IMR-90 (cell line): ENCODE measurements around the gene ERVMER34-1. TPM values are rescaled to one million over a fixed set of nuclear protein-coding genes. Genes with fewer than 3 reads are reported as not detected.

ENCODE experiments used
- ATAC-seq: fragments of 200-7000 bp; cut with Tn5 transposase; 2 replicates; pipeline ENCODE4 v1.9.1; 2020; ENCODE audit warnings: low read depth, mild to moderate bottlenecking, moderate library complexity
- BruUV-seq: library from RNA; stranded (reverse); fragments of 400-500 nt; replicated peaks from 2 replicates; lab custom pipeline; 2021; lab: Mats Ljungman, UMichigan
- CTCF ChIA-PET: fragments of 300-600 bp; formaldehyde crosslinking; extraction: SDS; loops from one replicate; lab custom pipeline; 2021; ENCODE audit warnings: antibody characterized with exemption; lab: Yijun Ruan, JAX
- POLR2A ChIA-PET: fragments of 300-600 bp; sonication (Branson Sonifier 250); formaldehyde crosslinking; loops from one replicate; lab custom pipeline; 2022; ENCODE audit warnings: antibody characterized with exemption; ENCODE audit not compliant: unreplicated experiment; lab: Charles Lee
- DNase-seq: peaks from one replicate; pipeline ENCODE4 v3.0.0; 2013
- H2AFZ ChIP-seq: replicated peaks from 2 replicates; pipeline ENCODE3; 2013; ENCODE audit warnings: low read length, mild to moderate bottlenecking; ENCODE audit not compliant: poor library complexity
- H2AK5ac ChIP-seq: 2 replicates; pipeline ENCODE4 v1.6.1; 2013; ENCODE audit warnings: low read depth, low read length, inconsistent platforms
- H2AK9ac ChIP-seq: replicated peaks from 2 replicates; pipeline ENCODE3; 2013; ENCODE audit warnings: mild to moderate bottlenecking, low read depth, low read length, moderate library complexity; ENCODE audit not compliant: poor library complexity
- H2BK120ac ChIP-seq: 2 replicates; pipeline ENCODE4 v1.6.1; 2013; ENCODE audit warnings: low read depth, low read length, inconsistent platforms
- H2BK15ac ChIP-seq: 3 replicates; pipeline ENCODE4 v1.6.1; 2013; ENCODE audit warnings: low read depth, low read length, inconsistent platforms
- H2BK20ac ChIP-seq: 2 replicates; pipeline ENCODE4 v1.6.1; 2013; ENCODE audit warnings: low read depth, mild to moderate bottlenecking, inconsistent platforms, low read length, moderate library complexity
- H2BK5ac ChIP-seq: 2 replicates; pipeline ENCODE4 v1.6.1; 2013; ENCODE audit warnings: mild to moderate bottlenecking, low read depth, low read length, inconsistent platforms; ENCODE audit not compliant: poor library complexity, severe bottlenecking
- H3K14ac ChIP-seq: replicated peaks from 2 replicates; pipeline ENCODE4 v1.6.1; 2013; ENCODE audit warnings: low read depth, low read length, inconsistent platforms
- H3K18ac ChIP-seq: 2 replicates; pipeline ENCODE4 v1.6.1; 2013; ENCODE audit warnings: low read depth, low read length, control low read depth
- H3K23ac ChIP-seq: 2 replicates; pipeline ENCODE4 v1.6.1; 2013; ENCODE audit warnings: low read depth, low read length, inconsistent platforms
- H3K27ac ChIP-seq: 2 replicates; pipeline ENCODE4 v1.5.1; 2013; ENCODE audit warnings: mild to moderate bottlenecking, control low read depth, low read length; ENCODE audit not compliant: insufficient read depth
- H3K27me3 ChIP-seq: 2 replicates; pipeline ENCODE4 v1.6.1; 2013; ENCODE audit warnings: low read length; ENCODE audit not compliant: control insufficient read depth, insufficient read depth
- H3K36me3 ChIP-seq: 2 replicates; pipeline ENCODE4 v1.6.1; 2013; ENCODE audit warnings: low read length, mixed read lengths; ENCODE audit not compliant: control insufficient read depth, insufficient read depth
- H3K4ac ChIP-seq: 2 replicates; pipeline ENCODE4 v1.6.1; 2013; ENCODE audit warnings: low read depth, low read length, inconsistent platforms
- H3K4me1 ChIP-seq: 2 replicates; pipeline ENCODE4 v1.6.1; 2013; ENCODE audit warnings: low read length, mixed read lengths; ENCODE audit not compliant: control insufficient read depth, insufficient read depth
- H3K4me2 ChIP-seq: 2 replicates; pipeline ENCODE4 v1.6.1; 2013; ENCODE audit warnings: low read depth, mild to moderate bottlenecking, control low read depth, low read length, moderate library complexity
- H3K4me3 ChIP-seq: 2 replicates; pipeline ENCODE4 v1.5.1; 2013; ENCODE audit warnings: low read depth, mild to moderate bottlenecking, control low read depth, low read length, moderate library complexity; ENCODE audit not compliant: insufficient read depth
- H3K56ac ChIP-seq: 2 replicates; pipeline ENCODE4 v1.6.1; 2013; ENCODE audit warnings: low read length, inconsistent platforms; ENCODE audit not compliant: insufficient read depth; ENCODE audit errors: extremely low read depth
- H3K79me1 ChIP-seq, 2 experiments: 2 replicates each; pipeline ENCODE4 v1.6.1; 2013; ENCODE audit warnings: low read length in 2 of 2, inconsistent platforms in 1 of 2, low read depth in 1 of 2
- H3K9ac ChIP-seq: 2 replicates; pipeline ENCODE4 v1.6.1; 2013; ENCODE audit warnings: low read depth, low read length, control low read depth
- H3K9me1 ChIP-seq: 2 replicates; pipeline ENCODE4 v1.6.1; 2013; ENCODE audit warnings: low read length, inconsistent platforms; ENCODE audit not compliant: insufficient read depth
- H3K9me3 ChIP-seq: 2 replicates; pipeline ENCODE4 v1.6.1; 2013; ENCODE audit warnings: low read length; ENCODE audit not compliant: control insufficient read depth, insufficient read depth
- H4K20me1 ChIP-seq: 2 replicates; pipeline ENCODE4 v1.6.1; 2013; ENCODE audit warnings: low read length, inconsistent platforms; ENCODE audit not compliant: insufficient read depth
- H4K5ac ChIP-seq: 2 replicates; pipeline ENCODE4 v1.6.1; 2013; ENCODE audit warnings: mild to moderate bottlenecking, low read depth, low read length, control low read depth
- H4K8ac ChIP-seq, 2 experiments: 2 replicates each; pipeline ENCODE4 v1.6.1; 2013; ENCODE audit warnings: low read depth in 2 of 2, low read length in 2 of 2, control low read depth in 1 of 2, inconsistent platforms in 1 of 2
- H4K91ac ChIP-seq: 2 replicates; pipeline ENCODE4 v1.6.1; 2013; ENCODE audit warnings: low read depth, low read length, inconsistent platforms; ENCODE audit not compliant: insufficient read depth
- CHD1 ChIP-seq: IDR thresholded peaks from 2 replicates; pipeline ENCODE4 v1.6.1; 2012; ENCODE audit warnings: low read depth, low read length, improper control_type of control experiment
- MXI1 ChIP-seq: IDR thresholded peaks from 2 replicates; pipeline ENCODE4 v1.6.1; 2012; ENCODE audit warnings: low read depth, mild to moderate bottlenecking, low read length, moderate library complexity, borderline replicate concordance
- USF2 ChIP-seq: fragments of 150-350 bp; IDR thresholded peaks from 2 replicates; pipeline ENCODE4 v1.6.1; 2017; ENCODE audit warnings: mild to moderate bottlenecking, antibody characterized with exemption, low read length, low read depth
- WGBS, 2 experiments: methylation state at CpG; one replicate each; pipeline versions ENCODE4 v1.1.5 to v1.1.7; 2013; ENCODE audit warnings: missing lambda C conversion rate in 2 of 2; ENCODE audit not compliant: insufficient read length in 1 of 2; ENCODE audit errors: extremely low coverage in 2 of 2; 5-methylcytosine and 5-hydroxymethylcytosine counted together
- dilution Hi-C: fragments of 300-500 bp; cut with HindIII; formaldehyde crosslinking; loops from one replicate; pipeline ENCODE4 v1.14.3; 2018; ENCODE audit warnings: low sequenced_read_pairs; ENCODE audit not compliant: unreplicated experiment
- in situ Hi-C: fragments of 300-500 bp; cut with MboI; formaldehyde crosslinking; loops from 3 replicates; pipeline ENCODE4 v1.14.3; 2019; ENCODE audit warnings: low sequenced_read_pairs, inconsistent platforms, mixed read lengths
- intact Hi-C: fragments of 100-400 bp; cut with micrococcal nuclease; formaldehyde crosslinking; loops from 2 replicates; pipeline ENCODE4 v1.10.0; 2022
- polyA plus RNA-seq, 3 experiments: library from polyadenylated mRNA; depleted of rRNA; stranded (reverse); fragments of >200 nt; gene quantifications; 2 replicates each; pipeline ENCODE4 v1.2.3, GENCODE V29; 2012; ENCODE audit warnings: low replicate concordance in 1 of 3
- total RNA-seq: library from RNA; depleted of rRNA; stranded (reverse); fragments of >200 nt; gene quantifications from 2 replicates; pipeline ENCODE4 v1.2.3, GENCODE V29; 2012

The ERVMER34-1 gene
- total and polyA plus RNA-seq, 2 of the 4 experiments (the other 2 are of a cell fraction) = not detected

DNA sequence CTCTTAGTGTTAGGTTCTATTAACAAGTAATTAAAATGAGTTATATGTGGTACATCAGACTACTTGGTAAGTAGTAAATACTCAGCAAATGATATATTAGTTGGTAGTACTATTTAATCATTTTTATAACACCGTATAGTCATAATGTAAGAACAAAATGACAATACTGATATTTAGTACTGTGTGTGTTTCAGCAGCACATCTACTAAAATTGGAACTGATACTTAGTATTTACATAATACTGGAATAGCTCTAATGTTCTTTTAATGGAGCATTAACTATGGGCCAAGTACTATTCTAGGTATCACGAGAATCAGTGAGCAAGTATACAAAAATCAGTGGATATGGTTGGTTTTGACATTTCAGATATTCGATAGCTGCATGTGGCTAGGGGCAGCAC is 35.3 kb downstream of the ERVMER34-1 start:
- peaks cover 21% of the 10 kb centered on the region for H3K9me1 ChIP-seq
- no peak overlapping the region for H4K91ac ChIP-seq
- no peak overlapping the region for H3K4ac ChIP-seq
- H2AK5ac ChIP-seq = no peak overlapping the region
- intact Hi-C loops = loop anchor here (10.0 kb wide), 1 partner anchor 341 kb away; no protein-coding TSS in a partner anchor
- H4K8ac ChIP-seq = no peak overlapping the region; a peak in 1 of 4 replicates
- no peaks in the 10 kb centered on the region for H3K27me3 ChIP-seq
- H4K20me1 ChIP-seq = peaks cover 3% of the 10 kb centered on the region; the same call in 1 of the 2 replicates
- H3K9ac ChIP-seq = no peak overlapping the region
- no peaks in the 10 kb centered on the region for H3K4me1 ChIP-seq
- H2AFZ ChIP-seq = no peak overlapping the region
- no peak overlapping the region for H2BK15ac ChIP-seq
- no peak overlapping the region for H3K56ac ChIP-seq
- TF ChIP-seq CHD1 = no peak
- no peak for TF ChIP-seq USF2
- TF ChIP-seq MXI1 = no peak
- no peak overlapping the region for H3K14ac ChIP-seq
- no peak overlapping the region for H4K5ac ChIP-seq
- H3K4me2 ChIP-seq = no peak overlapping the region
- in situ Hi-C loops = loop anchor here (10.0 kb wide), 1 partner anchor 171 kb away; no protein-coding TSS in a partner anchor
- H3K23ac ChIP-seq = no peak overlapping the region
- no peak for DNase-seq
- no peak overlapping the region for H3K27ac ChIP-seq
- H2BK120ac ChIP-seq = no peak overlapping the region
- no peak overlapping the region for H3K4me3 ChIP-seq
- no peak overlapping the region for H2BK5ac ChIP-seq
- peaks cover 21 to 42% of the 10 kb centered on the region in 2 experiments for H3K79me1 ChIP-seq
- ChIA-PET POLR2A (no interaction called here), CTCF (no interaction called here)
- no peak overlapping the region for H2BK20ac ChIP-seq
- H2AK9ac ChIP-seq = no peak overlapping the region
- no peak overlapping the region for H3K18ac ChIP-seq
- dilution Hi-C loops = no loop called here
- no peaks in the 10 kb centered on the region for H3K9me3 ChIP-seq
- no CpG with 5 or more reads among the region's 3 CpGs for WGBS, 2 experiments
- no TSS peak for BruUV-seq
- H3K36me3 ChIP-seq = peaks cover 32% of the 10 kb centered on the region
- ATAC-seq = no peak
